NCI-H526 (cell line): ENCODE results near the gene RDH5.

Experiments used
- DNase-seq, 2 experiments: peaks; one replicate each; lab custom pipeline; 2025; lab: John Stamatoyannopoulos, UW

Gene RDH5, protein sequence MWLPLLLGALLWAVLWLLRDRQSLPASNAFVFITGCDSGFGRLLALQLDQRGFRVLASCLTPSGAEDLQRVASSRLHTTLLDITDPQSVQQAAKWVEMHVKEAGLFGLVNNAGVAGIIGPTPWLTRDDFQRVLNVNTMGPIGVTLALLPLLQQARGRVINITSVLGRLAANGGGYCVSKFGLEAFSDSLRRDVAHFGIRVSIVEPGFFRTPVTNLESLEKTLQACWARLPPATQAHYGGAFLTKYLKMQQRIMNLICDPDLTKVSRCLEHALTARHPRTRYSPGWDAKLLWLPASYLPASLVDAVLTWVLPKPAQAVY

DNA sequence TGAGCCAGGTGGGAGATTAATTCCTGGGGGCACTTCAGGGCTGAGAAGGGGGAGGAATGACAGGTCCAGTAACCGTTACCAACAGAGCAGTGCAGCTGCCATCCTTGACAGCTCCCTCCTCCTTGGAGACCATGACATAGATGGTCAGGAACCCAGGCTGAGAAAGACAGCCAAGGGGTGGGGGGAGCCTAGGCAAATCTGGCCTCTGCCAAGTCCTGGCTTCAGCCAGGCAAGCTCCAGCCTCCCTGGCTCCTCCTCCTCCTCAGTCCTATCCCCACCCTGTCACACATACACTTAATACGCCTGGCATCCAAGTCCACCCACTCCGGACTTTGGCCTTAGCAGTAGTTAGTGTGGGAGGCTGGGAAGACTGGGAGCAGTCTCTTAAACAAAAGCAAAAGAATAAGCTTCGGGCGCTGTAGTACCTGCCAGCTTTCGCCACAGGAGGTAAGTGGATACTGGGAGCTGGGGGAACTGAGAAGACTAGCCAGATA is at the start of gene RDH5:
Gene RDH5, plus strand, starts transcription at position 323 of the 494 bp plus-strand sequence. CDS start 792 bp downstream, outside the sequence.
- peak in 1 of 2 experiments; percentile 57 for DNase-seq

DNA sequence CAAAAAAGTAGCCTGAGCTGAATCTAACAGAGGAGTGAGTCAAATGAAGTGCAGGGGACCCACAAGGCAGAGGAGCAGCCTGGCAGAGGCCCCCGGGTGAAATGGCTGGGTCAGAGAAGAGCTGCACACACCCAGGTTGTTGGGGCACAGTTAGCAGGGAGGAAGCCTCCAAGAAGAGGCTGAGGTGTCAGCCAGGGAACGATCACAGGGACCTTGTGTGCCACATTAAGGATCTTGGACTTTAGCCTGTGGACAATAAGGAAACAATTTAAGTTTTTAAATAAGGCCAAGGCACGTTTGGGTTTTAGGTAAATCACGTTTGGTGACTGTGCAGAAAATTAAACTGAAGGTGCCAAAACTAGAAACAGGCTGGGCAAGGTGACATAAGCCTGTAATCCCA is 48.4 kb upstream of the RDH5 start:
- DNase-seq: no peak

DNA sequence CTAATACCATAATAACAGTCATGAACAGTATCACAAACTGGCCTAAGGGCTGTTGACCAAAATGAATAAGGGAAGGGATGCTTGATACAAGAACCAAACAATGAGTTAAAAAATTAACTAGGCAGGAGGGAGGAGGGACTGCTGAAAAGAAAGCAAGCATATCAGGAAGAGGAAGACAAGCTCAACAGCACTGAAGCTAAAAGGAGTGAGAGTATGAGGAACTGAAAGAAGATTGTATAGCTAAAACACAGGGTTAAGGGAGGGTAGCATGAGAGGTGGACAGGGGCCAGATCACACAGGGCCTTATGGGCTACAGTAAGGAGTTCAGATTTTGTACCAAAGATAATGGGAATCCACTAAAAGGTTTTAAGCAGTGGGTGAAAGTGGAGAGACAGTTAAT is 46.6 kb upstream of the RDH5 start:
- no peak for DNase-seq

DNA sequence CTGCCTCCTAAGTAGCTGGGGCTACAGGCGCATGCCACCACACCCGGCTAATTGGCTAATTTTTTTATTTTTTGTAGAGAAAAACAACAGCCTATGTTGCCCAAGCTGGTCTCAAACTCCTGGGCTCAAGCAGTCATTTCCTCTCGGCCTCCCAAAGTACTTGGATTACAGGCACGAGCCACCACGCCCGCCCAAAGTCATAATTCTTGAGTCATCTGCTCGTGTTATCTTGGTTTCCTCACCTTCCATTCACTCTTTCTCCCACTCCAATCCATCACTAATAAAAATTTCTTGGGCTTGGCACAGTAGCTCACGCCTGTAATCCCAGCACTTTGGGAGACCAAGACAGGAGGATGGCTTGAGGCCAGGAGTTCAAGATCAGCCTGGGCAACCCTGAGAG is 44.5 kb upstream of the RDH5 start:
- DNase-seq: no peak

DNA sequence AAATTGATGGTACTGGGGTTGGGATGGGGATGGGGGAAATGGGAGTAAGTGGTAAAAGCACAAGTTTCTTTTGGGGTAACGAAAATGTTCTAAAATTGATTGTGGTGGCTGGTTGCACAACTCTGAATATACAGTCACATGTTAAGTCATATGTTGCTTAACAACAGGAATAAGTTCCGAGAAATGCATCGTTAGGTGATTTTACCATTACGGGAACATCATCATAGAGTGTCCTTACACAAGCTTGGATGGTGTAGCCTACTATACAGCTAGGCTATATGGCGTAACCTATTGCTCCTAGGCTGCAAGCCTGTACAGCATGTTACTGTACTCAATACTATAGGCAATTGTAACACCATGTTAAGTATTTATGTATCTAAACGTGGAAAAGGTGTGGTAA is 43.5 kb upstream of the RDH5 start:
- DNase-seq: no peak

DNA sequence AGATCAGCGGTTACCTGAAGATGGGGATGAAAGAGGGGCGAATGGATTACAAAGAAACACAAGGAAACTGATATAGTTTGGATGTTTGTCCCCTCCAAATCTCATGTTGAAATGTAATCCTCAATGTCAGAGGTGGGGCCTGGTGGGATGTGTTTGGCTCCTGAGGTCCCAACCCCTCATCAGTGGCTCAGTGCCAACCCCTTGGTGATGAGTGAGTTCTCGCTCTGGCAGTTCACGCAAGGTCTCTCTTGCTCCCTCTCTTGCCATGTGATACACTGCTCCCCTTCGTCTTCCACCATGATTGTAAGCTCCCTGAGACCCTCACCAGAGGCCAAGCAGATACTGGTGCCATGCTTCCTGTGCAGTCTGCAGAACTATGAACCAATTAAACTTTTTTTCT is 40.5 kb upstream of the RDH5 start:
- DNase-seq: no peak

DNA sequence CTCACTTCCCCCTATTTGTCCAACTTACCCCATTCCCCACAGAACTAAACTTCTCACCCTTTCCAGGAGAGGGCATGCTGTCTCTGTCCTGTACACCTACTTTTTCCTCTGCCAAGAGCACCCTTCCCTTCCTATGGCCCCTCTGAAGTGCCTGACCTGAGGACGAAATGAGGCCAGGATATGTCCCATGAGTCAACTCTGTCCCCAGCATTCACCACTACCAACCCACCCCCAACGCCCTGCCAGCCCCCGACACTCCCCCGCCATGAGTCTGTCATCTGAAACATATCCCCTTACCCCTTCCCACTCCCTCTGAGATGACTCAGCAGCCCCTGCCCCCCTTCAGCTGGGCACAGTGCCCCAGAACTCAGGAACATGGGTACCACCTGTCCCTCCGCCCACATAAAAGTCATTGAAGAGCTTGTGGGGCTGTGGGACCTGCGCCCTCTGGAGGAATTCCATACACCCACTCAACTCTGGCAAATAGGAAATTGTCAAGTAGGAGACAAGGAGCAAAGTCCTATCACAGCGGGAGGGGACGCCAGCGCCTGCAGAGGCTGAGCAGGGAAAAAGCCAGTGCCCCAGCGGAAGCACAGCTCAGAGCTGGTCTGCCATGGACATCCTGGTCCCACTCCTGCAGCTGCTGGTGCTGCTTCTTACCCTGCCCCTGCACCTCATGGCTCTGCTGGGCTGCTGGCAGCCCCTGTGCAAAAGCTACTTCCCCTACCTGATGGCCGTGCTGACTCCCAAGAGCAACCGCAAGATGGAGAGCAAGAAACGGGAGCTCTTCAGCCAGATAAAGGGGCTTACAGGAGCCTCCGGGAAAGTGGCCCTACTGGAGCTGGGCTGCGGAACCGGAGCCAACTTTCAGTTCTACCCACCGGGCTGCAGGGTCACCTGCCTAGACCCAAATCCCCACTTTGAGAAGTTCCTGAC is 38.8 kb upstream of the RDH5 start:
- DNase-seq: peak; percentile 52 to 80

DNA sequence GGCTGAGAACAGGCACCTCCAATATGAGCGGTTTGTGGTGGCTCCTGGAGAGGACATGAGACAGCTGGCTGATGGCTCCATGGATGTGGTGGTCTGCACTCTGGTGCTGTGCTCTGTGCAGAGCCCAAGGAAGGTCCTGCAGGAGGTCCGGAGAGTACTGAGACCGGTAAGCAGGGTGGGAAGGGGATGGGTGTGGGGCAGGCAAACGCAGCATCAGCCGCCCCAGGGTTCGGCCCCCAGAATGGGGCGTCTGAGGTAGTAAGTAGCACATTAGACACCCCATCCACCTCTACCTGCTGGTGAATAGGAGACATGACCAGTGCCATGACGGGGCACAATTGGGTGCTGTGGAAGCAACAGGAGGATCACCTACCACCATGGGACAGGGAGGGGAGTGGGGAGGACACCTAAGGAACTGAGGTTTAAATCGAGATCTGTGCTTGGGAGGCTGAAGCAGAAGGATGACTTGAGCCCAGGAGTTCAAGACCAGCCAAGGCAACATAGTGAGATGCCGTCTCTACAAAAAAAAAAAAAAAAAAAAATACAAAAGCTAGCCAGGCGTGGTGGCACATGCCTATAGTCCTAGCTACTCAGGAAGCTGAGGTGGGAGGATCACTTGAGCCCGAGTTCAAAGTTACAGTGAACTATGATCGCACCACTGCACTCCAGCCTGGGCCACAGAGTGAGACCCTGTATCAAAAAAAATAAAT is 38.0 kb upstream of the RDH5 start:
- DNase-seq: peak in 1 of 2 experiments; percentile 18

DNA sequence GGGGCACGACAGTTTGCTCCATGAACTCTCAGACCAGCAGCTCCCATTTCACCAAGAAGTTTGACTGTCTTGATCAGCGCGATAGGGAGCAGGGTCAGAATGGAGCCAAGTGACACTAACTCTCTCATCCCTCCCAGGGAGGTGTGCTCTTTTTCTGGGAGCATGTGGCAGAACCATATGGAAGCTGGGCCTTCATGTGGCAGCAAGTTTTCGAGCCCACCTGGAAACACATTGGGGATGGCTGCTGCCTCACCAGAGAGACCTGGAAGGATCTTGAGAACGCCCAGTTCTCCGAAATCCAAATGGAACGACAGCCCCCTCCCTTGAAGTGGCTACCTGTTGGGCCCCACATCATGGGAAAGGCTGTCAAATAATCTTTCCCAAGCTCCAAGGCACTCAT is 36.5 kb upstream of the RDH5 start:
- DNase-seq: no peak

DNA sequence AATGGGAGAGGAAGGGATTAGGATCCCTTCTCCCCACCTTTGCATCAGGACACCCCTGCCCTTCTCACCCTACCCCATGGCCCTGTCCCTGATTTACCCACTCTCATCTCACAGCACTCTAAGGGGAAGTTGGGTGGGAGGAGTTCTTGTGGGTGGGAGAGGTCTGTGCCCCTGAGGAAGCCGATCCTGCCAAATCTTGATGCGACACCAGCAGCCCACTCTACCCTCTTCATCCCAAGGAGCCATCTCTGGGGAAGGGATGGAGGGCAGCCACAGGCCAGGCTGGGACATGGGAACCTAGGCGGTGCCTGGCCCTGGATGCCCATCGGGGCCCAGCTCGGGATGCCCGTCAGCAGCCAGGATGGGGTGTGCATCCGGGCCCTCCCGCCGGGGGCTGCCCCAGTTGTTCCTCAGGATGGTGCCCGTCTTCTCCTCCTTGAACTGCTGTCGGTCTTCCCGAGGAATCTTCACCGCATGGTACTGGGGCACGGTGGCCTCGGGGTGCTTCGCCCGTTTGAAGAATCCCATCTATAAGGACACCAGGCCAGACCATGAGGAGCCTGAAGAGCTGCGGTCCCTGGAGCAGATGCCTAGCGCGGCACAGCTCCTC is 35.3 kb upstream of the RDH5 start:
- DNase-seq: no peak

DNA sequence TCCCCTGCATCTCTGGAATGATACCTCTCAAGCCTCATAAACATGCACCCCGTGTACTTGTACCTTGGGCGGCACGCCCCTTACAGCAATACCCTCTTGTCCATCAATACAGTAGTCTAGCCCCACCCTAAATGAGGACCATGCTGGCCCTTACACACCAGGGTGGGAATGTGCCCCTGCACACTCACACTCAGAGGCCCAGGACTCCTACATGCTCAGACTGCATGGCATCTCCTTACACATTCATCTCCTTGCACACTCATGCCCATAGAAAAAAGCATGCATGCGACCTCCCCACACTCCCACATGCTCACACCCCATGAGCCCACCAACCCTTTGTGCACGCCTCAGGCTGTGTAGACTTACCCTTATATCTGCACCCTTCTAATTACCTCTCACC is 34.5 kb upstream of the RDH5 start:
- no peak for DNase-seq

DNA sequence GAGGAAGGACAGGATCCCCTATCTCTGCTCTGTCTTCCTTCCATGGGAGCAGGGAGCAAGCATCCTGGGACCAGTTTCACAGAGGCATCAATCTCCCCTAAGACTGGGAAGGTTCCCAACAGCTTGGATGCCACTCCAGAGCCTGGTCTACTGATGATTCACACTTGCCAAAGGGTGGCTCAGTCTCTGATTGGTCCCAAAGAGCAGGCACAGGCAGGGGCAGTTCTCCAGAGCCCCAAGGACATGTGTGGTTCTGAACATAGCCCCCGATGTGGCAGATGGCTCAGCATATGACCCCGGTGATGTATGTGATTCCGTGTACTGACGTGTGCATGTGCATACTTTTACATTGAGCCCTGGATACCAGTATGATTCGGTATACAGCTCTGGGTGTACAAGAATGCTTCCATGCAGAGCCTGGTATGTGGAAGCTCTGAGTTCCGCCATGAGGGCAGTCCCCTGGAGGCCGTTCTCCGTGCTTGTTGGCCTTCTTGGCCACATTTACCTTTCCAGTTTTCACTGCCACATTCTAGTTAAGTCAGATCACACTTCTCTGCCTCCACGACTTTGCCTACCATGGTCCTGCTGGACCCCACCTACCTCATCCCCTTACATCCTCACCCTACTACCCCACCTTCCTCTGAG is 33.7 kb upstream of the RDH5 start:
- no peak for DNase-seq

DNA sequence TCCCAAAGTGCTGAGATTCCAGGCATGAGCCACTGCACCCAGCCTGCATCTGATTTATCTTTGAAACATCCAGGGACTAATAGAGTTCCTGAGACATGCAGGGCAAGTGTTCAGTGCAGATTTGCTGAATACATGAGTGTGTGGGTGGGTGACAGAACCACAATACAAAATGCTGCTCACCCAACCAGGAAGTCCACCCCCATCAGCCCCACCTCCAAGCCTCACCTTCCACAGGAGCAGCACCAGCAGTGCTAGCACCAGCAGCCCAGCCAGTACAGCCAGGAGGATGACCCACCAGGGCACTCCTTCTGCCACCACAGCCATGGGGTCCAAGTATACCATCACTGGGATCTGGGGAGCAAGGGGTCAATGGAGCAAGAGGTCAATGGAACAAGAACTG is 32.4 kb upstream of the RDH5 start:
- no peak for DNase-seq

DNA sequence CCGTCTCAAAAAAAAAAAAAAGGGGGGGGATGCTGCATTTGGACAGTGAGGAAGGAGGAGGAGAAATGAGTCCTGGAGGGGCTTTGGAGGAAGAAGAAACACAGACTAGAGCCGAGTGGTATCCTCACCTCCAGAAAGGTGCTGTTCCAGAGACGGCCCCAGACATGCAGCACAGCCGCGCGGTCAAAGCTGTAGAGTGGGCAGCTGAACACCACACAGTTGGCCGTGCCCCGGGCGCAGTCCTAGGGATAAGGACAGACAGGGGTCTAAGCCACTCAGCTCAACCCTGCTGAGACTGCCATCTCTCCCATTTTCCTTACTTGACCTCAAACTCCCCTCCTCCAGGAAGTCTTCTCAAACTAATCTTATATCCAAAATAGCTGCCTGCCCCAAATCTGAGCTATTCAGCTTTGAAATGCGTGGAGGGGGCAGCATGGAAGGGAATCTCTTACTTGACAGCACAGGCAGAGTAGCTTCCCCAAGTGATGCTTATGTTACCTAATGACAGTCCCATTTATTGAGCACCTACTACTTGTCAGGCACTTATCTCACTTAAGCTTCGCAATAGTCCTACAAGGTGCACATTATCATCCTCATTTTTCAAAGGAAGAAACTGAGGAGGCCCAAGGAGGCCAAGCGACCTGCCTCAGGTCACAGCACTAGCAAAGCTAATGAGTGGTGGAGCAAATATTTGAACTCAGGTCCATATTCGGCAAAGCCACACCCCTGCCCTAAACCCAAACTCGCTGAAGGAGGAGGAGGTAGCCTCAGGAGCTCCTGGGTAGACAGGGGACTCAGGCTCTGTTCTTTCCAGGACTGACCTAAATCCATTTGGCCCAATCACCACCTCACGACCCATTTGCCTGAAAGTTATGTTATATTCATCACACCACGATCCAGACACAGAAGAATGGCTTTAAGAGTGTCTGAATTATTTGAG is 31.2 kb upstream of the RDH5 start:
- DNase-seq: no peak

DNA sequence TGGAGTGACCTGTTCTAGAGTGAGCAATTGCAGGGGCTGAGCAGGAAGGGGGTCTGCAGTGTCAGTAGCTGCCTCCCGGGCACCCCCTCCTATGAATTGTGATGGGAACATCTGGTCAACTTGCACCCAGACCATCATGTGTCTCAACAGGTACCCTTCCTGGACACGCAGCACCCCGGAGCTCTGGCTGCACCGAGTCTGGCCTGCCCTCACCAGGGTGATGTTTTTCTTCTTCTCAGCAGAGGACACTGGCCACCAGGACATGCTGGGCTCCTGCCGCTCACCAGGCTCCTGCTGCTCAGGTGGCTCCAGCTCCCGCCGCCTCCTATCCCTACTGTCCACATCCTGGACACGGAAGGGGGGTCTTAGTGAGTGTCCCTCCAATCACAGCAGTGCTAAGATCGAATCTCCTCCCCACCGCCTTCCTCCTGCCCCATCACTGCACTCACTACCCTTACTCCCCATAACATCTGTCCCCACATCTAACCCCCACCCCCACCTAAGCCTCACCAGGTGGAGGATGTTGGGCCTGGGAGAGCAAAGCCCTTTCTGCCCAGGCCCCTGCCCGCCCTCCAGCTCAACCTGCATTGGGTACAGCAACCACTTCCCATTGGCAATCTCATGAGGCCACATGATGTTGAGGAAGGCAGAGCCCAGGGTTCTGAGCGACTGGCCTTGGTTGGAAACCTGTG is 27.4 kb upstream of the RDH5 start:
- no peak for DNase-seq

DNA sequence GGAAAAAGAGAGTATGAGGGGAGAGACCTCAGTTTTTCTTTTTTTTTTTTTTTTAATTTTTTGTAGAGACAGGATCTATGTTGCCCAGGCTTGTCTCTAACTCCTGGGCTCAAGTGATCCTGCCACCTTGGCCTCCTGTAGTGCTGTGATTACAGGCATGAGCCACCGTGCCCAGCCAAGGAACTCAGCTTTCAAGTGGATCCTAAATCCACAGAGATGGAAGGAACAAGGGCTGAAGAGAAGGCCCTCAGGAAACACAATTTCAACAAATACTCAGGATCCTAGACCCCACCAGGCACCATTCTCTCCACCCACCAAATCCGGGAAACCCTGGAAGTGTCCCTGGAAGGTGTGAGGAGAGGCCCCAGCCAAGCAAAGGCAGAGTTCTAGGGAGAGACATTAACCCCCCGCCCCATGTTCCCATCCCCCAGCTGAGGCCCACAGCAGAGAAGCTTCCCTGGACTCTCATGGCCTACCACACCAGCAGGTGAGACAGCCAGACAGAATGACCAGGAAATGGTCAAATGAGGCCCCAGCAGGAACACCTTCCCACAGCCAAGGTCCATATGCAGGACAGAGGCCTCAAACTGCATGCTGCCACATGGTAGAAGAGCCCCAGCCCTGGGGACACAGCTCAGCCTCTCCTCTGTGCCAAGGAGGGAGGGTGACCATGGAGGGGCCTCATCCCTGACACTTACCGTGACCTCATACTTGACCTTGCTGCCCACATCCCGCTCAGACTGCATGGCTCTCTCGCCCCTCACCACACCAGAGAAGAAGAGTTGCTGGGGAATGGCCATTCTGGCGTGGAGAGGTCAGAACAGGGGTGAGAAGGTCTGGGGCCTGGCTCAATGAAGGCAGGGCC is 26.6 kb upstream of the RDH5 start:
- DNase-seq: no peak

DNA sequence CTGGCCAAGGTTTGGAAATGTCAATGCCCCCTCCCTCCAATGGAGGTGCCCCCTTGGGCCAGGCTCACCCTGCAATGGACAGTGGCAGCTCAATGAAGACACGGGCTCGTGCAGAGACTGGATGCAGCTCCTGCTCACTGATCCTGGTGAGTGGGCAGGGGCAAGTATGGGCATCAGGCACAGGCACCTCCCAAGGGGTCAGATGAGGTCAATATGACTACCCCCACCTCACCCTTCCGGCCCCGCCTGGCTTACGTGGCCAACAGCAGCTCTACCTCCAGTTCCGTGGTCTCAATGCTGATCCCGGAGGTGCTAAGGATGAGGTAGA is 26.0 kb upstream of the RDH5 start:
- no peak for DNase-seq

DNA sequence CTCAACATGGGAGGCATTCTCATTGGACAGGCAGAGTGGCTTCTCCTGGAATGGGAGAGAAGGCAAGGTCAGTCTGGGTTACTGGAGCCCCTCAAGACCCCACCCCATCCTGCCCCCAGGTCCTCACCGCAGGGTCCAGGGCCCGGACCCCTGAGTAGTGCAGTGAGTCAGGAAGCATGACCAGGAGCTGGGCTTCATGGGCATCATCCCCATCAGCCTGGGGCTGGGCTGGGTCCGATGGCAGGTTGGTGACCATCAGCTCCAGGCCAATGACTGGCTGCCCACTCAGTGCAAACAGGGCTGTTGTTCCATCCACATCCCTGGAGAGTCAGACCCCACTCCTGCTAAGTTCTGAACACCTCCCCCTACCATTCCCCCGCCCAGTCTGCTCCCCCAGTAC is 25.5 kb upstream of the RDH5 start:
- no peak for DNase-seq

DNA sequence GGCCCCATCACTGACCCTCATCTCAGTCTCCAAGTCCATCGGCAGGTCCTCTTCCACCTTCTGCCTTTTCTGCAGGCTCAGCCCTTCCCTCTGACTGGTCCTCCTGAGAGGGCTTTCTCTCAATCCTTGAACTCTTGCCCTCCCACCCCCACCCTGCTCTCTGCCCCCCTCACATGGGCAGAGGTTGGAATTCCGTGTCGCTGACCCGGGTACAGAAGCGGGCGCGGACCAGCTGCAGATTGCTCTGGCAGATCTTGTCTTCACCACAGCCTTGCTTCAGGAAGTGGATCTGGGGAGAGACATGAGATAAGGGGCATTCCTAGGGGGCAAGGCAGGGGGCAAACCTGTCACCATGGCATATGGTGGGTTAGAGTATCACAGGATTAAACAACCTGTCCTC is 24.8 kb upstream of the RDH5 start:
- DNase-seq: no peak
